ENCODE results near the gene LMX1B.

LMX1B gene

DNA sequence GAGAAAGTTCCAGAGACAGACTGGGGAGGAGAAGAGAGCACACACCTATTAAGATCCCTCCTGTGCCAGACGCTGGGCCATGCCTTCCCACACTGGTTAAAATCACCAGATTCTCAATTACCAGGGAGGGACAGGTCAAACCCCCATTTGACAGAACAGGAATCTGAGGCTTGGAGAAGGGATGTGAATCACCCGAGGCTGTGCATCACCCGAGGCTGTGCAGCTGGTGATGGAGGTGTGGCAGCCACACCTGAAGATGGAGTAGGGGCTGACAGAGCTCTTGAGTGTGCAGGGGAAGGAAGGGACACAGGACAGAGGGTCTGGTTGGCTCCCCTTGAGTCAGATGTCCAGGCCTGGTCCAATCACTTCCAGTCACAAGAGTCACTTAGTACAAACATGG, 70.6 kb downstream of the LMX1B start:
- Histone ChIP-seq H3K4me3 (ENCODE audit: insufficient read depth, low read depth, low read length, poor library complexity, severe bottlenecking) (no peak overlapping the region), H3K4me1 (ENCODE audit: control insufficient read depth, insufficient read depth, low read length, poor library complexity, severe bottlenecking) (no peaks in the 10 kb centered on the region), H3K27ac (ENCODE audit: insufficient read depth, low read length, poor library complexity, severe bottlenecking) (no peak overlapping the region), H3K36me3 (ENCODE audit: control insufficient read depth, insufficient read depth, low read length) (no peaks in the 10 kb centered on the region), H3K27me3 (replicated peaks; ENCODE audit: control insufficient read depth, insufficient read depth, low read length, poor library complexity, severe bottlenecking) (peaks cover 35% of the 10 kb centered on the region), H3K9me3 (ENCODE audit: control insufficient read depth, low read length) (no peaks in the 10 kb centered on the region)
- no peak for DNase-seq

DNA sequence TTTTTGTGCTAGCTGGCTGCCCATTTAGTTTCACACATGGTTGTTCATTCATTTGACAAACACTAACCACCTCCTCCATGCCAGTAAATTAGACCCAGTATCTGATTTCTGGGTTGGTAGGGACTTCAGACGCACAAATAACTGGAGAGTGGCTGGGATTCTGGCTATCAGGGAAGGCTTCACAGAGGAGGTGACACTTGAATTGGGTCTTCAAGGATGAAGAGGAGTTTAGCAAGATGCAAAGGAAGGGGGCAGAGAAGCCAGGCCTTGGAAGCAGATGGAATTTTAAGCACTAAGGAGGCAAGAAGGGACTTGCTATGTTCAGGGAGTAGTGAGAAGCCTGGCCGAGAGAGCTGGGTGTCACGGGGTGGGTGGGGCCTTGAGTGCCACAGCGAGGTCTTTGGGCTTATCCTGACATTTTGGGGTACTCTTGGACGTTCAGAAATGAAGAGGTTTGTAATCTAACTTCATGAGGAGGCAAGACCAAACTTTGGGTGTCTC, 71.3 kb downstream of the LMX1B start:
- no peaks in the 10 kb centered on the region for H3K4me1 ChIP-seq (ENCODE audit: control insufficient read depth, insufficient read depth, low read length, poor library complexity, severe bottlenecking)
- no peaks in the 10 kb centered on the region for H3K9me3 ChIP-seq (ENCODE audit: control insufficient read depth, low read length)
- DNase-seq, result no peak
- H3K36me3 ChIP-seq (ENCODE audit: control insufficient read depth, insufficient read depth, low read length), result no peaks in the 10 kb centered on the region
- H3K27me3 ChIP-seq (replicated peaks; ENCODE audit: control insufficient read depth, insufficient read depth, low read length, poor library complexity, severe bottlenecking), result peaks cover 40% of the 10 kb centered on the region
- no peak overlapping the region for H3K4me3 ChIP-seq (ENCODE audit: insufficient read depth, low read depth, low read length, poor library complexity, severe bottlenecking)
- H3K27ac ChIP-seq (ENCODE audit: insufficient read depth, low read length, poor library complexity, severe bottlenecking), result no peak overlapping the region

DNA sequence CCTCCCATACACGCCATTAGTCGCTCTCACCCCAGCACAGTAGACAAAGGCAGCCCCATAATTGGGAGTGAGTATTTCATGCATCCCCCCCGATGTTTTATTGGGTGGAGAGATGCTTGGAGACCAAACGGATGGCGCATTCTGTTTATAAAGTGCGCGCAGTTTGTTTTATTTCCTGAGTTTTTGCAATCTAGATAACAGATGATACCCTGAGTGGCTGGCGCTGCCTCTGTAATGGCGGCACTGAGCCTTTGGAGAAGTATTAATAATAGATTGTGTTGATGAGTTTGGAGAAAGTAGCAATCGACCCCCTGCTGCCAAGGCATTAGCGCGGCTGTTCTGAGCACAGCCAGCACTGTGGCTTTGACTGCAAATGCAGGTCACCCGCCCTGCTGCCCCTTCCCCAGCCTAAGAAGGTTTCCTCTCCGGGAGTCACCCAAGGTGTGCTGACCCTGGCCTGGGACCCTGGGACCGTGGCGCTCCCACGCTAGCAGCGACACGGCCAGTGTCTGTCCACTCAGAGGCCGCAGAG, 74.3 kb downstream of the LMX1B start:
- Histone ChIP-seq H3K36me3 (ENCODE audit: control insufficient read depth, insufficient read depth, low read length) (no peaks in the 10 kb centered on the region), H3K27me3 (replicated peaks; ENCODE audit: control insufficient read depth, insufficient read depth, low read length, poor library complexity, severe bottlenecking) (peaks cover 32% of the 10 kb centered on the region), H3K4me3 (ENCODE audit: insufficient read depth, low read depth, low read length, poor library complexity, severe bottlenecking) (no peak overlapping the region), H3K27ac (ENCODE audit: insufficient read depth, low read length, poor library complexity, severe bottlenecking) (no peak overlapping the region), H3K4me1 (ENCODE audit: control insufficient read depth, insufficient read depth, low read length, poor library complexity, severe bottlenecking) (no peaks in the 10 kb centered on the region), H3K9me3 (ENCODE audit: control insufficient read depth, low read length) (no peaks in the 10 kb centered on the region)
- DNase-seq, result no peak

DNA sequence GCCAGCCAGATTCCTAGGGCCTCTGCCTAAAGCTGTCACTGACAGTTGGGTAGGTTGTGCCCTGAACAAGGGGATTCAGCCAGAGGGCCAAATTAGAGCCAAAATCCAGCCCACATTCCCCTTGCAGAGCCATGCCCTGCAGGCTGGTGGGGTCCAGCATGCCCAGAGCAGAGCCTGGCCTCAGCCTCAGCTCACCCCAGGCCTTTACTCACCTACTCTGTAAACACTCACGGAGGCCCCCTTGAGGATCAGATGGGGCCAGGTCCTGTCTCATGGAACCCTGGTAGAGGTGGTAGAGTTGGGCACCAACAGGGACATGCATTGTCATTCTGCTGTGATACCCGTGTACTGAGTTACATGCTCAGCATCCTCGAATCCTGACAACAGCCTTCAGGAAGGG, 74.9 kb downstream of the LMX1B start:
- H3K9me3 ChIP-seq (ENCODE audit: control insufficient read depth, low read length), result no peaks in the 10 kb centered on the region
- peaks cover 29% of the 10 kb centered on the region for H3K27me3 ChIP-seq (replicated peaks; ENCODE audit: control insufficient read depth, insufficient read depth, low read length, poor library complexity, severe bottlenecking)
- DNase-seq, result no peak
- H3K36me3 ChIP-seq (ENCODE audit: control insufficient read depth, insufficient read depth, low read length), result no peaks in the 10 kb centered on the region
- no peaks in the 10 kb centered on the region for H3K4me1 ChIP-seq (ENCODE audit: control insufficient read depth, insufficient read depth, low read length, poor library complexity, severe bottlenecking)
- H3K27ac ChIP-seq (ENCODE audit: insufficient read depth, low read length, poor library complexity, severe bottlenecking), result no peak overlapping the region
- no peak overlapping the region for H3K4me3 ChIP-seq (ENCODE audit: insufficient read depth, low read depth, low read length, poor library complexity, severe bottlenecking)

DNA sequence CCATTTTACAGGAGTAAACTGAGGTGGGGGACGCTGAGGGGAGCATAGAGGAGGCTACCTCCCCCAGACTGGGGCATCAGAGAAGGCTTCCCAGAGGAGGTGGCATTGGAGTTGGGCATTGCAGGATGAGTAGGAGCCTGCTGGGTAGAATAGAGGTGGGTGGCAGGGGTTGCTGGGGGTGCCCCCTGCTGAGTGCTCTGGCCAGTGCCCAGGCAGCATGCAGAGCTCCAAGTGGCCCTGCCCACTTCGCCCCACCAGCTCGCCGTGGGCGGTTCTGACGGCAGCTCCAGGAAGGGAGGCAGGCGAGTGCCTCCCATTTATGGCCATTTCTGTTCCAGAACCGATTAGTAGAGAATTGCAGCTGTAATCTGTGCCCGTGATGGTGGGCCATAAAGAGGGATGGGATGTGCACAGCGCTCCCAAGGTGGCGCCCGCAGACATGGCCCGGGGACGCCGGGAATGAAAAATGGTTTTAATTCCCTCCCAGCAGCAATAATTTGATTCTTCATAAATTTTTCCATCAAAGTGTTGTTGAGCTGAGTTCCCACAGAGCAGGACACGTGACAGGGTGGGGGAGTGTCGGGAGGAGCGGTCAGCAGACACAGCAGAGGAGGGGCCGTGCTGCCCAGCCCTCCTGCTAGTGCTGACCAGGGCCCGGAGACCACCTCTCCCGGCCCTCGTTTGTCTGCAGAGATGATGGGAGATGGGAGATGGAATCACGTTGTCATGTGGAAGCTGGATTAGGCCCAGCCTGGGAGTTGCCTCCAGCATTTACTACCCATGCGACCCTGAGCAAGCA, 75.5 kb downstream of the LMX1B start:
- no peak overlapping the region for H3K27ac ChIP-seq (ENCODE audit: insufficient read depth, low read length, poor library complexity, severe bottlenecking)
- no peak for DNase-seq
- H3K27me3 ChIP-seq (replicated peaks; ENCODE audit: control insufficient read depth, insufficient read depth, low read length, poor library complexity, severe bottlenecking), result peaks cover 23% of the 10 kb centered on the region
- no peaks in the 10 kb centered on the region for H3K36me3 ChIP-seq (ENCODE audit: control insufficient read depth, insufficient read depth, low read length)
- H3K9me3 ChIP-seq (ENCODE audit: control insufficient read depth, low read length), result no peaks in the 10 kb centered on the region
- H3K4me1 ChIP-seq (ENCODE audit: control insufficient read depth, insufficient read depth, low read length, poor library complexity, severe bottlenecking), result no peaks in the 10 kb centered on the region
- H3K4me3 ChIP-seq (ENCODE audit: insufficient read depth, low read depth, low read length, poor library complexity, severe bottlenecking), result no peak overlapping the region

DNA sequence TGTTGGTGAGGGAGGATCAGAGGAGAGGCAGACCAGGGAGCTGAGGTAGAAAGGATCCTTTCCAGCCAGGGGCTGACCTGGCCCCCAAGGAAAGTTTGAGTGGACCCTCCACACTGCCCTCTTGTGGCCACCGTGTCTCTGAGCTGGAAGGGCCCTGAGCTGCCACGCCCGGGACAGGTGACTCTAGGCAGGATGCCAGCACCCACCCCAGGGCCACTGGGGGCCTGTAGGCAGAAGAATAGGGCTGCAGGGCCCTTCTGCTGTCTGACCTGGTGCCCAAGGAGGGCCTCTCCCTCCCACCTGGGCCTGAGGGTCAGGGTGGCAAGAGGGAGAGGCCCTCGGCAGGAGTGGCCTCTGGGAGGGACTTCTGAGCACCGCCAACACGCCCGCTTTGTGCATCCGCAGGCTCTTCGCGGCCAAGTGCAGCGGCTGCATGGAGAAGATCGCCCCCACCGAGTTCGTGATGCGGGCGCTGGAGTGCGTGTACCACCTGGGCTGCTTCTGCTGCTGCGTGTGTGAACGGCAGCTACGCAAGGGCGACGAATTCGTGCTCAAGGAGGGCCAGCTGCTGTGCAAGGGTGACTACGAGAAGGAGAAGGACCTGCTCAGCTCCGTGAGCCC, 76.8 kb downstream of the LMX1B start:
- Histone ChIP-seq H3K4me1 (ENCODE audit: control insufficient read depth, insufficient read depth, low read length, poor library complexity, severe bottlenecking) (no peaks in the 10 kb centered on the region), H3K27ac (ENCODE audit: insufficient read depth, low read length, poor library complexity, severe bottlenecking) (no peak overlapping the region), H3K36me3 (ENCODE audit: control insufficient read depth, insufficient read depth, low read length) (no peaks in the 10 kb centered on the region), H3K4me3 (ENCODE audit: insufficient read depth, low read depth, low read length, poor library complexity, severe bottlenecking) (no peak overlapping the region), H3K9me3 (ENCODE audit: control insufficient read depth, low read length) (no peaks in the 10 kb centered on the region), H3K27me3 (replicated peaks; ENCODE audit: control insufficient read depth, insufficient read depth, low read length, poor library complexity, severe bottlenecking) (peaks cover 12% of the 10 kb centered on the region)
- DNase-seq, result no peak

DNA sequence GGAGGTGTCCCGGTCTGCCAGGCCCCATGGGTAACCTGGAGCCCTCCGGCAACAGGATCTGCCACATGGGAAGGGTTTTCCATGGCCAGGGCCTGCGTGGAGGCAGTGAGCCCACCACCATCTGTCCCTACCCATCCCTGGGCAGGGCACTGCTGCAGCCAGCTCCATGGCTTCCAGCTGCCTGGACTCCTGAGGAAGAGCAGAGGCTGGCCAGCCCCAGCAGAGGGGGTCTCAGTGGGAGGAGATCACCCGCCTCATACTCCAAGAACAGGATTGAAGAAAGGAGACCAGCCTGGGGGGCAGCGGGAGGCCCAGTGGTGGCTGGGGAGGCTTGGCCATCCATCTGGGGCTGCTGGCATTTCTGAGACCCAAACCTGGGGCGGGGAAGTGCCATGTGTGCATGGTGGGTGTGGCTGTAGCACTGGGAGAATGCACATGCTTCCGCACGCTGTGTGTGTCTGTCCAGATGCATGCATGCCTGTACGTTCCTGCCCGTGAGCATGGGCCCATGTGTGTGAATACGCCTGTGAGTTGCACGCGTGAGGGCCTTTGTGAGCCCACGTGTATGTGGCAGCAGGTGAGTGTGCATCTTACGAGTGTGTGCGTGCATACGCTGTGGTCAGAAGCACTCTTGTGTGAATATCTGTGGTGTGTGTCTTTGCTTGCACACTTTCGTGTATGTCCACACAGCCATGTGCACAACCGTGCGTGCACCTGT, 78.5 kb downstream of the LMX1B start:
- Histone ChIP-seq H3K27me3 (replicated peaks; ENCODE audit: control insufficient read depth, insufficient read depth, low read length, poor library complexity, severe bottlenecking) (peaks cover 12% of the 10 kb centered on the region), H3K27ac (ENCODE audit: insufficient read depth, low read length, poor library complexity, severe bottlenecking) (no peak overlapping the region), H3K9me3 (ENCODE audit: control insufficient read depth, low read length) (no peaks in the 10 kb centered on the region), H3K4me3 (ENCODE audit: insufficient read depth, low read depth, low read length, poor library complexity, severe bottlenecking) (no peak overlapping the region), H3K36me3 (ENCODE audit: control insufficient read depth, insufficient read depth, low read length) (no peaks in the 10 kb centered on the region), H3K4me1 (ENCODE audit: control insufficient read depth, insufficient read depth, low read length, poor library complexity, severe bottlenecking) (no peaks in the 10 kb centered on the region)
- DNase-seq, result no peak

DNA sequence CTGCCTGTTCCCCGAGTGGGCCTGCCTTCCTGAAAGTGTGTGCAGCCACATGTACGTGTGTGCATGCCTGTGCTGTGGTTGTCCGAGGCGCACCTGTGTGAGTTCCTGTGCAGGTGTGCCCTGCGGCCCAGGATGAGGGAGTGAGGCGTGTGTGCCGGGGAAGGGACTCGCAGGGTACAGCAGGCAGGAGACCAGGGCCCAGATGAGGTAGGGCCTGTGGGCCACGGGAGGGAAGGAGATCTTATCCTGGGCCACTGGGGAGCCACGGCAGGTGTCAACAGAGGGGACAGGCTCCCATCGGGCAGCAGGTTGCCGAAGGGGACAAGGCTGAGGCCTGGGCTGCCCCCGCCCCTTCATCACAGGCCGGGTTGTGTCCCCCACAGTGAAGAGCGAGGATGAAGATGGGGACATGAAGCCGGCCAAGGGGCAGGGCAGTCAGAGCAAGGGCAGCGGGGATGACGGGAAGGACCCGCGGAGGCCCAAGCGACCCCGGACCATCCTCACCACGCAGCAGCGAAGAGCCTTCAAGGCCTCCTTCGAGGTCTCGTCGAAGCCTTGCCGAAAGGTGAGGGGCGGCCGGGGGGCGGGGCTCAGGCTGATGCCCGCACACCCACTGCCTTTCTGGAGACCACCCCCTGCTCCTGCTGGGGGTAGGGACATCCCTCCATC, 79.2 kb downstream of the LMX1B start:
- no peak overlapping the region for H3K27ac ChIP-seq (ENCODE audit: insufficient read depth, low read length, poor library complexity, severe bottlenecking)
- H3K27me3 ChIP-seq (replicated peaks; ENCODE audit: control insufficient read depth, insufficient read depth, low read length, poor library complexity, severe bottlenecking), result peaks cover 12% of the 10 kb centered on the region
- DNase-seq, result no peak
- no peaks in the 10 kb centered on the region for H3K36me3 ChIP-seq (ENCODE audit: control insufficient read depth, insufficient read depth, low read length)
- no peaks in the 10 kb centered on the region for H3K9me3 ChIP-seq (ENCODE audit: control insufficient read depth, low read length)
- no peak overlapping the region for H3K4me3 ChIP-seq (ENCODE audit: insufficient read depth, low read depth, low read length, poor library complexity, severe bottlenecking)
- H3K4me1 ChIP-seq (ENCODE audit: control insufficient read depth, insufficient read depth, low read length, poor library complexity, severe bottlenecking), result no peaks in the 10 kb centered on the region

DNA sequence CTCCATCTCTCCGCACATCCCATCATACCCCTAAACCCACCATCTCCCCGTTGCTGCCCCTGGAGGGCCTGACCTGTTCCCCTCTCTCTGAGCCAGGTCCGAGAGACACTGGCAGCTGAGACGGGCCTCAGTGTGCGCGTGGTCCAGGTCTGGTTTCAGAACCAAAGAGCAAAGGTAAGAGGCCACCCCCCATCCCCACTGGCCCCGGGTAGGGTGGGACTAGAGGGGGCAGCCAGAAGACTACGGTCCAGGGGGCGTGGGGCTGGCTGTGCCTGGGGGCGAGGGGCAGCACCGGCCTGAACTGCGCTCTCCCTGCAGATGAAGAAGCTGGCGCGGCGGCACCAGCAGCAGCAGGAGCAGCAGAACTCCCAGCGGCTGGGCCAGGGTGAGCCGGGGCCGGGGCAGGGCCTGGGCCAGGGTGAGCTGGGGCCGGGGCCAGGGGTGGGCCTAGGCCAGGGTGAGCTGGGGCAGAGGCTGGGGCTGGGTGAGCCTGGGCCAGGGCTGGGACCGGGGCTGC, 79.8 kb downstream of the LMX1B start:
- no peak overlapping the region for H3K4me3 ChIP-seq (ENCODE audit: insufficient read depth, low read depth, low read length, poor library complexity, severe bottlenecking)
- H3K9me3 ChIP-seq (ENCODE audit: control insufficient read depth, low read length), result no peaks in the 10 kb centered on the region
- no peaks in the 10 kb centered on the region for H3K36me3 ChIP-seq (ENCODE audit: control insufficient read depth, insufficient read depth, low read length)
- H3K27me3 ChIP-seq (replicated peaks; ENCODE audit: control insufficient read depth, insufficient read depth, low read length, poor library complexity, severe bottlenecking), result peaks cover 7% of the 10 kb centered on the region
- no peaks in the 10 kb centered on the region for H3K4me1 ChIP-seq (ENCODE audit: control insufficient read depth, insufficient read depth, low read length, poor library complexity, severe bottlenecking)
- DNase-seq, result no peak
- H3K27ac ChIP-seq (ENCODE audit: insufficient read depth, low read length, poor library complexity, severe bottlenecking), result no peak overlapping the region

All from effector memory CD4-positive, alpha-beta T cell (primary cell).